Measurements from ENCODE around the gene MCTS1.

GRCh38 chrX:120642871-120643270 is 39.0 kb downstream of the MCTS1 start:
- TF ChIP-seq CTCF (IDR thresholded peaks at IDR 0.05) (no peak), POLR2A (IDR thresholded peaks at IDR 0.05; ENCODE audit: low read depth) (no peak), POLR2AphosphoS5 (IDR thresholded peaks at IDR 0.05) (no peak)

Data from esophagus muscularis mucosa (tissue), 3 donors.